HG03039 (cell line): ENCODE measurements around the gene FAM240B.

Experiments used
- ATAC-seq: cut with Tn5 transposase; IDR thresholded peaks from one replicate; pipeline ENCODE4 v1.9.1; 2021; ENCODE audit warnings: mild to moderate bottlenecking, moderate library complexity; ENCODE audit not compliant: unreplicated experiment

Gene FAM240B

DNA sequence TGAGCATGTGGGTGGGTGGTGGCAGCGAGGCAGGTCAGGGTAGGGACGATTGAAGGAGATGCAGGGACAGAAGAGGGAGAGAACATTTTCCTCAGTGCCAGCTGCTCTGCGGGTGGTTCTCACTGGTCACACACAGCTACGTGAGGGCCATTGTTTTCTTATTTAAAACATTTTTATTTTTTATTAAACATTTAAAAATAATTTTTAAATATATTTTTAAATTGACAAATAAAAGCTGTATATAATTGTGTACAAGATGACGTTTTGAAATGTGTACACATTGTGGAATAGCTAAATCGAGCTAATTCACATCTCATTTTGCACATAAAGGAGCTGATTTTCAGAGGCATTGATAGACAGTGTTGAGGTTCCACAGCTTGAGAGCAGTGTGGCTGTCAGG is 14.0 kb downstream of the FAM240B start:
- no peak for ATAC-seq

DNA sequence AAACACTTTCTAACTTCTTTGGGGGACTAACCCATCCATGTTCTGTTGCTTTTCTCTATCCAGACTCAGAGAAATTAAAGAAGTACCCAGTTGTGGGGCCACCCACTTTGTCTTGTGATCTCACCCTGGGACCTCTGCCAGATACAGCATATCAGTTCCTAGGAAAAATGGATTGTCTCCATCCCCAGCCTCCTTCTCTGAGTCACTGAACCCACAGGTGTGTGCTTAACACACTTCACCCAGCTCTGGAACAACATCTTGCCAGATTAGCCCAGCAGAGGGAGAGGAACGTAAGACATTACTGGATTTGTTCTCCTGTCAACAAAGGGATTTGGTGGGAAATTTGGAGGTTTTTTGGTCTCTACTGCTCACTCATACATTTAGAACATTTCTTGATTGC is 19.2 kb downstream of the FAM240B start:
- no peak for ATAC-seq

DNA sequence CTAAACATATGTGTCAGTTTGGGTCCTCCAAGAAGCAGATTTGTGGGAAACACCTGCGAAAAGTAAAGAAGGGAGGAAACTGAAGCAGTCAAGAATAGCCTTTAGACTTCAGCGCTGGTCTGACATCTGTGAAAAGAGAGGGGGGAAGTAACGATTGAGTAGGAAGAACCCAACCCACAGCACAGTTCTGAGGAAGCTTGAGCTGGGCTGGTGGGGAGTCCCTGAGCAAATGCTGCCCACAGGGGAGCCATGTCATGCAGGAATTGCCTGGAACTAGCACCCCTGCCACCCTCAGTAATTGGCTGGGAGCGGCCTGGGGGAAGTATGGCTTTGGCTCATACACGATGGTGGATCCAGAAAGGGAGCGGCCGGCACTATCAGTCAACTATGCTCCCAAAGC is 20.6 kb downstream of the FAM240B start:
- ATAC-seq = no peak

DNA sequence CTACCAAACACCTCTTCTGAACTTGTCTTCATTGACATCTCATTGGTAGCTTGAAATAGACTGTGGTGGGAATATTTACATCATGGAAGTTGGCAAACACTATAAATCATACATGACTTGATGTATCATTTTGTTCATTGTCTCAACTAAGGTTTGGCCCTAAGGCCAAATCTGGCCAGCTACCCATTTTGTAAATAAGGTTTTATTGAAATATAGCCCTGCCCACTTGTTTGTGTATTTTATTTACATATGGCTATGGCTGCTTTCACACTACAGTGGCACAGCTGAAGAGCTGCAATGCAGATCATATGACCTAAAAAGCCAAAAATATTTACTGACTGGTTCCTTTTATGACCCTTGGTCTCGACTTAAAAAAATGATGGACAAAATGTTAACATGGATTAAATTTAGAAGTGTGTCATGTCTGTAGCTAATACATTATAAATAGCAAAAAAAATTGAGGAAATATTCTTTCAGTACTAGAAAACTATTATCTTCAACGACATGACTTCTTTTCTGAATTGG is 22.1 kb downstream of the FAM240B start:
- ATAC-seq = no peak

DNA sequence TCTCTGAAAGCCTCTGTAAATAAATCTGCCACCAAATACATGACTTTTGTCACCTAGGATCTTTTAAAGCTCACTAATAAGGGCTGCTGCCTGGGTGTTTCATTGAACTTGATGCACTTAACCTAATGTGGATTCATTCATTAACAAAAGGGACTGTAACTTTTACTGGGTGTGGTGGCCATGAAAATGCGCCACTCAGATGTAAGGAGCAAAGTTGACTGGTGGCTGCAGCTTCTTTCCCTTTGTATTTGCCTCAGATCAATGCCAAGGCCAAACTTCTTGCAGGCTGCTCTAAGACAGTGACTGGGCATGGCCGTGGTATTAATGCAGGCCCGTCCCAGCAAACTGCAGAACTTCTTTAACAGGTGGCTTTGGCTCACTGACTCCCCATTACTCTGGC is 22.9 kb downstream of the FAM240B start:
- ATAC-seq = no peak

DNA sequence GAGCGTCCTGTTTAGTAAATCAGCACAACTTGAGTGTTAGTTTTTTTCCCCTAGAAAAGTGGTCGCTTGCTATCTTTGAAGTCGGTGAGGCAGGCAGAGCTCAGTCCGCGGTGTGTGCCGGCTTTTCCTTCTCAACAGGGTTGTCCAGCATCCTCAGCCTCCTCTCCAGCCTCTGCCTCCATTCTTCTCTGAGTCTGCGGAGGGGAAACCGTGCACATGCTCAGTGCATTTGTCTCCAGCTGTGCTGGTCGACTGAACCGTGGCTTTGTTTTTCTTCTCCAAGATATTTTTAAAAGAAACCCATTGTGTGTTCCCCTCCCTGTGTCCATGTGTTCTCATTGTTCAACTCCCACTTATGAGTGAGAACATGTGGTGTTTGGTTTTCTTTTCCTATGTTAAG is 25.3 kb downstream of the FAM240B start:
- ATAC-seq = no peak

DNA sequence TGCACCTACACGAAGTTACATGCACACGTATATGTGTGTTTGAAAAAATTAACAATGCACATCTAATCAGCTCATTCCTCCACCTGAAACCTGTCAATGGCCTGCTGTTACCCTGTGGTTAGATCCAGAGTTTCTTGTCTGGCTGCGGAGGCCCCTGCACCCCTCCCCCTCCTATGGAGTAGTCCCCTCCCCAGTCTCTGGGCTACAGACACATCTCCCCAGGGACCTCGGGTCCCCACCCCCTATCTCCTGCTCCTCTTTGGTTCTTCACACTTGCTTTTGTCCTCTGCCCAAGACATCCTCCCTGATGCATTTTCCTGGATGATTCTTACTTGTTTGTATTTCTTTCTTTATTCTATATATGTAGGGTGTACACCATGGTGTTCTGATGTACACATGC is 27.2 kb downstream of the FAM240B start:
- ATAC-seq = no peak

DNA sequence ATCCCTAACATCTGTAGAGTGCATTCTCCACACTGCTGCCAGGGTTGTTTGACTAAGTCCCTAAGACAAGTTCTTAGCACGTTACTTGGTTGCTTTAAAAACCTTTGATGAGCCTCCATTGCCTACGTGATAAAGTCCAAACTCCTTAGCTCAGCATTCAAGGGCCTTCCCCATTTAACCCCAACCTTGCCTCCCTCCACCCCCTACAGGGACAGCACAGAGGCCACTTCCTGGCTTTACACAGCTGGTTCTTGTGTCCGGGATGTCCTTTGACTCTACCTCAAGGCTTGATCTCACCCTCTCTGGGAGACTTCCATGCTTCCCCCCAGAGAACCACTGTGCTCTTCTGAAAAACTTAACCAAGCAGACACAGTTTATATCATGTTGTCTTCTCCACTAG is 29.4 kb downstream of the FAM240B start:
- no peak for ATAC-seq

DNA sequence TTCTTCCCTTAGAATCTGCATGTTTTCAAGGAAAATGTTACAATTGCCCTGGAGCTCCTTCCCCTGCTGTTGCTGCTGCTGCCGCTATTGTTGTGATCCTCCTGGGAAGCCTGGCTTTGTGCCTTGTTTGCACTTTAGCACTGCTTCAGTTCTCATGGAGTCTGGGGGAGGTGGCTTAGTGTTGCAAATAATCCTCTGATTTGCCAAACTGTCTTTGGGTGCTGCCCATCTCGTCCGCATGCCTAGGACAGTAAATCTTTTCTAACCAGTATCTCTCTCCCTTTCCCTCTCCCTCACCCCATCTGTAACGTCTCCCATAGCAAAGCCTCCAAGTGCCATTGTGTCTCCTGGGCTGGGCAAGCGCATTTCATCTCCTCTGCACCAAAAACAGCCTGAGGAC is 30.3 kb downstream of the FAM240B start:
- ATAC-seq = no peak

DNA sequence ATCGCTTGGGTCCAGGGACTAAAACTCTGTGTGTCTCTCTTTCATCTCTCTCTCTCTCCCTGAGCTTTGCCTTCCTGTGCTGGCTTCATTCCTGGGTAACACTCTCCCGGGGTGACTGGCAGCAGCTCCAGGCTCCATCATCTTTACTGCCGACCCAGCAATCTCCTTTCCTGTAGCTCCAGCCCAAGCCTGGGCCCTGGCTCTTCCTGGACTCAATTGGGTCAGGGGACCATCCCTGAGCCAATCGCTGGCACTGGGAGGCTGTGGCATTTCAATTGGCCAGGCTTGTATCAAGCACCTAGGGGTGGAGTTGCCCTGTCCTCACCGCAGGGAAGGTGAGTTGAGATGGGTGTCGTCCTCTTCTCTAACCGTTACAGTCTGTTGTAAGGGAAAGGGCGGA is 31.9 kb downstream of the FAM240B start:
- ATAC-seq = no peak

DNA sequence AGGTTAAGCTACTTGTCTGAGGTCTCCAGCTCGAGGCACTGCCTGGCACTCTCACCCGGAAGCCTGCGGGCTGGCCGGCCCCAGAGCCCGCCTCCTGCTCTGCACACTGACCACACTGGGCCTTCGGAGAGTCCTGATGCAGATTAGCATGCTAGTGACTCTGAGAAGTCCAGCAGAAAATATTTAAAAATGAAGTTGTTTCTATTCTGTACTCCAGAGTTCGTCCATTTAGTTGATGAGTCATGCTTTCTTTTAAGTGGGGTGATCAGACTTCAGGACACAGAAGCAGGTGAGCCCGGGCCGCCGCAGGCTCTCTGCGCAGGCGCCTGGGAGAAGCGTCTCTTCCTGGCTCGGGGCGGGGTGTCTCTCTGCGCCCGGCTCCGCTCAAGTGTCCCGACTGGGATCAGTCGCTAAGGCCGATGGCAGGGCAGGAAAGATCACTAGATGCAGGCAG is 32.5 kb downstream of the FAM240B start:
- peak; percentile 65 for ATAC-seq

DNA sequence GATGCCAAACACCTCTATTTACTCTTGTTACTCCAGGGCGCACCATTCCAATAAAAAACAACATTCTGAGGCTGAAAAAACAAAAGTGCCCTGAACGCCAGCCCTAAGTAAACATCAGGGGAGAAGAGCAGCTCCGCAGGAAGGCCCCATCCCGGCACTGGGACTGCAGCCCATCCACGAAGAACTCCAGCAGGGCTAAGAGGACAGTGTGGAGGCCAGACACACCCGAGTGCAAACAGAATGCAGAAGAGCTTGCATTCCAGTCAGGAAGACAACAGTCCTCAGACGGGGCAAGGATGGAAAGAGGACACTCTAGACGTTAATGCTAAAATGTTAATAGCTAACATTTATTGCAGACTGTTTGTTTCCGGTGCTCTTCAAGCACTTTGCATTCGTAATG is 33.0 kb downstream of the FAM240B start:
- no peak for ATAC-seq

DNA sequence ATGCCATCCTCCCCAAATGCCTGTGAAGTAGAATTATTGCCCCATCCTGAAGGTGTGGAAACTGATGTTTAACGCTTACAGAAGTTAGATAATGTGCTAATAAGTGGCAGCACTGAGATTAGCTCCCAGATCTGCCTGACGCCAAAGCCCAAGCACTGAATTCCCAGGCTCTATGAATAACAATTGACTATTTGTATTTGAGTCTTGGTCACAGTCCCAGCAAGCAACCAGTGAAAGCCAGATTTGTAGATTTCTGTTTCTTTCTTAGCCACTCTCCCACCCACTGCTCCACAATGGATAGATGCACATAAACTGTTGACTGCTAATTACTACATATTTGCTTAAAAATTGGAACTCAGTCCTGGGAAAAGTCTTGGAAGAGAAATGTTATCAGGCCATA is 34.4 kb downstream of the FAM240B start:
- ATAC-seq = no peak

DNA sequence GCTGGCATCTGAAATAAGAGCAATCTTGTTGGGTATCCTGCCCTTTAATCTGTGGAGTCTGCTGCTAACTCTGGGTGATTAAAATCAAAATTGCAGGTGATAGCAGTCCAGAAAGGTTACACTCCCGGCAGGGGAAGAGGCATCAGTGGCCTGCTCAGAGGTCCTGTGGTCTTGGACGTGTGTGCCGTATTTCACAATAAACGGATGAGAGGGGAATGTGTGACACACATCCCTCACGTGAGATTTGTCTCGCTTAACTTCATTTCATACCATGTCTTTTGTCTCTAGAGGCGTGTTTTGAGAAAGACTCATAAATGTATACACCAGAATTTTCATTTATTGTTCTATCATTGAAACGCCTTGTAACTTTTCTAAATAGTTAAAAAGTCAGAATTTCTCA is 36.6 kb downstream of the FAM240B start:
- no peak for ATAC-seq

DNA sequence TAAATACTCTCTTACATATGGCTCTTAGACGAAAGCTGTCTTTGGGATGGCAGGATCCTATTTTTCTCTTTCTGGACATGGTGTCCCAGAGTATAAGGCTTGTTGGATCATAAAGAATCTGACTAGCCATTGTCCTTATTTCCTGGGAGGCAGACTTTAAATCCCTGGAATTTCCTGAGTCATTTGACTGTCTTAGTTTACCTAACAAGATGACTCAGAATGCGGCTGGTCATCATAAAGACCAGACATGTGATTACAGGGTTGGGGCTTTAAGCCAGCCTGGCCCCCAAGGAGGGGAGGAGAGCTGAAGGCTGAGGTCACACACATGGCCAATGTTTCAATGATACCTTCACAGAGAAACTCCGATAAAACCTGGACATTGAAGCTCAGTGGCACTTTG is 37.2 kb downstream of the FAM240B start:
- ATAC-seq = no peak

DNA sequence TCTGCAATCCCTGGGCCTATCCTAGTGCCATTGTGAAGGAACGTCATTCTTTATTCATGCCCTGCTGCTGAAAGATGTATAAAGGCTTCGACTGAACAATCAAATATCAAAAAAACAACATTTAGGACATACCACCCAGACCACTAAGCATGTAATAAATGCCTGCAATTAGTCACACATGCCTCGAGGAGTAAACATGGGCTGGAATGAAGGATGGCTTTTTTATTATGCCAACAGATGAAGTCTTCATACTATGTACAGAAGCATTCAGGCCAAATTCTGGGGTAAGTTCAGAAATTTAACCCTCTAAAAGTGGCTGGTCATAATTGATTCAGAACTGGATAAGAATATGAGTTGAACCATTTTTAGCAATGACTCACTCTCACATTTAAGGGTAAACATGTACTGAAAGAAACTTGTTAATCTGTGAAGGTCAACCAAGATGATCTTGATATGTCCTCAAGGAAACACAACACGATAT is 38.1 kb downstream of the FAM240B start:
- ATAC-seq = no peak

DNA sequence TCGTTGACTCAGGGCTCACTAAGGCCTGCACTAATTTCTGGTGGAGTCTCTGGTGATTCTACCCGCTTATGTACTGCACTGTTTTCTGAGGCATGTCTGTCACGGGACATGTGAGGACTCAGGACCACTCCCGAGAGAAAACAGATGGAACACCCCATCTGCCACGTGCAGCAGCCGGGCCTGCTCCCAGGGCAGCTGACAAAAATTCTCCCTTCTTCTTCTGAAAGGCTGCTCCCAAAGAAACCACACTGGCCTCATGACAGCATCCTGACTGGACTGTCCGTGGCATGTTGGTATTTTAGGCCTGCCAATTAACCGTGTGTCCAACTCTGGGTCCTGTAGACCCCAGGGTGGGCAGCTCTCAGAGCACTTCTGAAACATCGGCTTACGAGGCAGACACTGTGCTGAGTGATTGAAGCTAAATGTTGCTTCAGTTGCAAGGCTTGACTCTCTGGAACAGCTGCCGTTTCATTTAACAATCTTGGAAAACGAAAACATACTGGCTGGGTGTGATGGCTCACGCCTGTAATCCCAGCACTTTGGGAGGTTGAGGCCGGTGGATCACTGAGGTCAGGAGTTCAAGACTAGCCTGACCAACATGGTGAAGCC is 39.0 kb downstream of the FAM240B start:
- no peak for ATAC-seq

DNA sequence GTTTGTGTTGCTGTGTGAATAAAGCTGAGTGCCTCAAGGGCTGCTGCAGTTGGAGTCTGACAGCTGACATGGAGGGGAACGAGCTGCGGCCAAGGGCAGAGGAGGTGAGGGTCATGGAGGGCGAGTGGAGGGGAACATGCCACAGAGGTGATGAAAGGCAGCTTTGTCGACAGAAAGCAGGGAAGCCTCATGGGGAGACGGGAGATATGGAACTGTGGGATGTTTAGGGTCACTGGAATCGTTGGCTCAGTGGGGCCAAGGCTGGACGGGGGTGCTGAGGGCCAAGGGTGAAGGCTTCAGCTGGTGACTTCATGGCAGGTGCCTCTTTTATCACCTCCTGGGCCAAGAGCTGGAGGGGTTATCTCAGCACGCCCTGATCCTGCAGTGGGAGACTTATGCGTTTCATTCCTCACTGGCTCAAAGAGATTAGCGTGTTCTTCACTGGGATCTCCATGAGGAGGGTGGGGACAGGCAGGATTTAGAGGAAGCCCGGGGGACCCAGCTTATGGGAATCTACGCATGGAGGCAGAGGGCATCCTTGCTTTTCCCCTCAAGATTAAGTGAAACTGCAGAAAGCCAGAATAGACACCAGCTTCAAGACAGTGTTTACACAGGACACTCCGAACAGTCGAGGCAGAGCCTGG is 42.2 kb downstream of the FAM240B start:
- no peak for ATAC-seq

DNA sequence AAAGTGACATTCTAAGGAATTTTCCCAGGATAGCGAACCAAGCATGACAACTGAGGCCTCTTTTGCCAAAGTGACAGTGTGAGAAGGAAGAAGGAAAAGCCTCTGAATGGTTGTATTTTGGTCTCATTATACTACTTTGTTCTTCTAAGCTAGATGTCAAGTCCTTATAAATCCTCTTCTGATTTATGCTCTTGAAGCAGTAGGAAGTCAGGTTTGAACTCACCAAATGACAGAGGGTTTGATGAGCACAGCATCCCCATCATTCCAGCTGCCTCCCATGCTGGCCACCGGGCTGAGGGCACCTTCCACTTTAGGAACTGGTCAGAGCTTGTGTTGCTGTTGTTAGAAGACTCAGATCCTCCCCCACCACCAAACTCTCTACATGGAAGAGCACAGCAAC is 44.1 kb downstream of the FAM240B start:
- ATAC-seq = no peak

DNA sequence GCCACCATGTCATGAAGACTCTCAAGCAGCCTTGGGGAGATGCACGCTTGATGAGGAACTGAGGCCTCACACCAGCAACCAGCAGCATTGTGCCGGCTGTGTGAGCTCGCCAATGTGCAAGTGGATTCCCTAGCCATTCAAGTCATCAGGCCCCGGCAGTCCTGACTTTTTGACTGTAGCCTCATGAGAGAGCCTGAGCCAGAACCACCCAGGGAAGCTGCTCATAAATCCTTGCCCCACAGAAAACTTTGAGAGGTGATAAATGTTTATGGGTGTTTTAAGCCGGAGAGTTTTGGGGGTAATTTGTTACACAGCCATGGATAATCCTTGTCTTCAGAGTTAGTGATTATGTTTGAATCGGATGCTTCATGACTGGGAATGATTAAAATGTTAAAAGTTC is 44.7 kb downstream of the FAM240B start:
- ATAC-seq = no peak

DNA sequence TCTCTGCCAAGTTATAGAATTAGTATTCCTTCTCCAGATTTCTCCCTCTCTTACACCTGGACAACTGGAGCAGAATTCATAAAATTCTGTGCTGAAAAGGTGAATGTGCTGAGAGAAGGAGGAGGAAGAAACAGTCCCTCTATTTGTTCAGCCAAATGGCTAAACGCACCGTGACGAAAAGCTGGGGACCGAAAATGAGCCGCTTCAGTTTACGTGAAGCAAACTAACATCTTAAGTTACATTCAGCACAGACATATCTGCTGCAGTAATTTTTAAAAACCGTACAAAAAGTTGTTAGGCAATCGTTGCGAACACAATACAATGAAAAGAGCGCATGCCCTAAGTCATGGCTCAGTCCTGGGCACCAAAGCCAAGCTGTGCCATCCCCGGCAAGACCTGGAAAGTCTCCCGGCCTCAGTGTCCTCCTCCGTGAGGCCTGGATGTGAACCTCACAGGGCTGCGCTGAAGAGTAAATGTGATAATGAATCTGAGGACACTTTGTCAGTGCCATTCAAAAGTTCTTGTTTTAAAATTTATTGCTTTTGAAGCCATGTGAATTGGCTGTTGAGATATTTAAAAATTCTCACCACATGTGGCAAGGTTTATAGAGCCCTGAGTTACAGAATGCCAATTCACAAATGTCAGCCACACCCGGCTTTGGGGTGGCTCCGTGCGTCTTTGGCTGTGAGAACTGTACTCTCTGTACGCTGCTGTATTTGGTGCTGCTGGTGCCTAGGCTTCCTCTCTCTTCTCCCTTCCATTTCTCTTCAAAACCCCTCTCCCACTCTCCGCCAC is 46.3 kb downstream of the FAM240B start:
- no peak for ATAC-seq

DNA sequence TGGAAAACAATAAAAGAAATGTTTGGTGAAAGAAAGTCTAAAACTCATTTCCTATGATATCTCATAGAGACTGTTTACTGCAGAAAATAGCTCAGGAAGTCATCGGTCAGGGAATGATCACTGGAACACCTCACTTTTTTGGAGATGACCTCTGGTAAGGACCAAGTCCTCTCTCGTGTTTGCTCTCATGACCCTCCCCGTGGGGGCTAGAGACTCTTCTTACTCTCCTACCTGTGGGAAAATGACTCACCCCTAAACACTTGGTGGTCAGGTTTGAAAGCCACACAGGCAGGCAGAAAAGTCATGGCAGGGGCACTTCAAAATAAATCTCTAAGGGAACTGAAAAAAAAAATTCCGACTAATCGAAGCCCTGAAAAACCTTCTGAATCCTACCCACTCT is 48.2 kb downstream of the FAM240B start:
- ATAC-seq = no peak
